ENCODE measurements around the gene CTXN1. TPM values are rescaled to one million over a fixed set of nuclear protein-coding genes. Genes with fewer than 3 reads are reported as not detected.
A peak's percentile ranks its signal among the peaks of the same experiment; 100 is the strongest.

CTXN1 gene
- total RNA-seq, 2 experiments from 2014 or later = 0.43 TPM; not detected in 1

DNA sequence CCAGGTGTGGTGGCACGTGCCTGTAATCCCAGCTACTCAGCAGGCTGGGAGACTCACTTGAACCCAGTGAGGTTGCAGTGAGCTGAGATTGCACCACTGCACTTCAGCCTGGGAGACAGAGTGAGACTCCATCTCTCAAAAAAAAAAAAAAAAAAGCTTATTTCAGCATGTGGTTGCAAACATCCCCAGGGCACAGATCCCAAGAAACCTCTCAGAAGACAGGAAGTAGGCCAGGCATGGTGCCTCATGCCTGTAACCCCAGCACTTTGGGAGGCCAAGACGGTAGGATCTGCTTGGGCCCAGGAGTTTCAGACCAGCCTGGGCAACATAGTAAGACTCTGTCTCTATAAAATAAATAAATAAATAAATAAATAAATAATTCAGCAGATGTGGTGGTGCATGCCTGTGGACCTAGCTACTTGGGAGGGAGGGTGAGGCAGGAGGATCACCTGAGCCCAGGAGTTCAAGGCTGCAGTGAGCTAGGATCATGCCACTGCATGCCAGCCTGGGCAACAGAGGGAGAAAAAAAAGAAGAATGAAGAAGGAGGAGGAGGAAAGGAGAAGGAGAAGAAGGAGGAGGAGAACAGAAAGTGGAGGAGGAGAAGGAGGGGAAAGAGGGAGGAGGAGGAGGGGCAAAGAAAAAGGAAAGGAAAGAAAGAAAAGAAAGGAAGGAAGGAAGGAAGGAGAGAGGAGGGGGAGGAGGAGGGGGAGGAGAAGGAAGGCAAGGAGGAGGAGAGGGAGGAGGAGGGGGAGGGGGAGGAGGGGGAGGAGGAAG is 42.0 kb downstream of the CTXN1 start:
- Mint-ChIP-seq H3K4me3 (no peak overlapping the region), H3K27me3 (ENCODE audit: low read depth) (peaks cover 6% of the 10 kb centered on the region), H3K27ac (no peak overlapping the region), H3K36me3 (ENCODE audit: low read depth) (no peaks in the 10 kb centered on the region), H3K9me3 (no peaks in the 10 kb centered on the region), H3K4me1 (ENCODE audit: low read depth) (no peaks in the 10 kb centered on the region)
- CTCF ChIA-PET = interaction anchor here (0.5 kb wide), 1 partner anchor 13 kb away, joined by 3 read pairs; no protein-coding TSS in a partner anchor
- intact Hi-C loops (cut with micrococcal nuclease) = no loop called here
- DNase-seq = no peak

- H3K4me3 Mint-ChIP-seq = no peak overlapping the region
- H3K27ac Mint-ChIP-seq = no peak overlapping the region
- no peaks in the 10 kb centered on the region for H3K4me1 Mint-ChIP-seq (ENCODE audit: low read depth)
- CTCF ChIA-PET = interaction anchor here (0.5 to 0.6 kb wide), 2 partner anchors 13 to 17 kb away, joined by 3 to 7 read pairs; no protein-coding TSS in a partner anchor
- no peak for DNase-seq
- no peaks in the 10 kb centered on the region for H3K36me3 Mint-ChIP-seq (ENCODE audit: low read depth)
- peaks cover 2% of the 10 kb centered on the region for H3K27me3 Mint-ChIP-seq (ENCODE audit: low read depth)
- intact Hi-C loops (cut with micrococcal nuclease) = no loop called here
- H3K9me3 Mint-ChIP-seq = no peaks in the 10 kb centered on the region
Measured at GRCh38 chr19:7883105-7883504, 42.8 kb downstream of the CTXN1 start.

- Mint-ChIP-seq H3K36me3 (ENCODE audit: low read depth) (no peaks in the 10 kb centered on the region), H3K4me3 (no peak overlapping the region), H3K27me3 (ENCODE audit: low read depth) (no peaks in the 10 kb centered on the region), H3K9me3 (no peaks in the 10 kb centered on the region), H3K27ac (no peak overlapping the region), H3K4me1 (ENCODE audit: low read depth) (no peaks in the 10 kb centered on the region)
- intact Hi-C loops (cut with micrococcal nuclease) = no loop called here
- DNase-seq = no peak
- CTCF ChIA-PET = no interaction called here
Measured at GRCh38 chr19:7881910-7882309, 44.0 kb downstream of the CTXN1 start.

DNA sequence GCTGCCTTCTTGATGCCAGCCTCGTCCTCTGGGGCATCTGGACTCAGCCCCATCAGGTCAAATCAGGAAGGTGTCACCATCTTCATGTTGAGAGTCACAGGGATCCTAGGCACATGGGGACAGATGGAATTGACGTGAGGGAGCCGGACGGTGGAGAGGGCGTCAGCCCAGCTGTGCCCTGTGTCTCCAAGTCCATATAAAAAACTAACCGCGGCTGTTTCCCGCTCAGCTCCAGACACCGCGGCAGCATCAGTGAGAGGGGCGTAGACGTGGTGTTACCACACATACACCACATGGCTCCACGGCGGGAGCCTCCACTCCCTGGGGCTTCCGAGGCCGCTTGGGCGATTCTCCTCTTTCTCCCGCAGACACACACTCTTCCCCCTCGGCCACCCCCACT is 46.1 kb downstream of the CTXN1 start:
- DNase-seq = no peak
- no peaks in the 10 kb centered on the region for H3K9me3 Mint-ChIP-seq
- no peak overlapping the region for H3K27ac Mint-ChIP-seq
- no peaks in the 10 kb centered on the region for H3K4me1 Mint-ChIP-seq (ENCODE audit: low read depth)
- no peaks in the 10 kb centered on the region for H3K36me3 Mint-ChIP-seq (ENCODE audit: low read depth)
- intact Hi-C loops (cut with micrococcal nuclease) = no loop called here
- H3K4me3 Mint-ChIP-seq = no peak overlapping the region
- CTCF ChIA-PET = interaction anchor here (1.0 kb wide), 1 partner anchor 10 kb away, joined by 3 read pairs; no protein-coding TSS in a partner anchor
- H3K27me3 Mint-ChIP-seq (ENCODE audit: low read depth) = peaks cover 3% of the 10 kb centered on the region

DNA sequence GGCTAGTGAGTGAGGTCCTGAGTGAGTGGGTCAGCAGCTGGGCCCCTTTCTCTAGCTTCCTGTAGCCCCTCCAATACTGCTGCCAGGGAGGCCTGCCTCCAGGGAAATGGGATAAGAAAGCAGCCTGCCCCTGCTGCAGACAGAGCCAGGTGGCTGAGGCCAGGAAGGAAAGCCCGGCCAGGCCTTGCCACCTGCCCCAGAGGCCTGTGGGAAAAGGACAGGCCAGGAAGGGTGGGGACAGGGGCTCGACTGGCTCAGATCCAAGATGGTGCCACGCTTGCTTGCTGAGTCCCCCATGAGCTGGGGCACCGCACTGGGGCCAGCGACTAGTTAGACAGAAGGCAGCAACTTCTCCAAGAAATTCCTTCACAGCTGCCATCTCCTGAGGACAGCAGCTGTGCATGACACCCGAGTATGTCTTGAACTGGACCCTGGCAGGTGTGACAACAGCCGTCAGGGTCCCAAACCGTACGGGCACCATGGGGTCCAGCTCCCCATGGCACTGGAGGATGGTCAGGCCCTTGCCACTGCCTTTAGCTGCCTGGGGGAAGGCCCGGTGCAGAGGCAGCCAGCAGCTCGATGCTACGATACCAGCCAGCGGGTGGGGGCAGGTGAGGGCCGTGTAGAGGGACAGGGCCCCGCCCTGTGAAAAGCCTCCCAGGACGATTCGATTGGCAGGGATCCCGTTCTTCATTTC is 46.7 kb downstream of the CTXN1 start:
- DNase-seq = no peak
- CTCF ChIA-PET = interaction anchor here (1.0 kb wide), 1 partner anchor 10 kb away, joined by 3 read pairs; no protein-coding TSS in a partner anchor
- Mint-ChIP-seq H3K27ac (no peak overlapping the region), H3K27me3 (ENCODE audit: low read depth) (peaks cover 7% of the 10 kb centered on the region), H3K4me1 (ENCODE audit: low read depth) (peaks cover 2% of the 10 kb centered on the region), H3K9me3 (no peaks in the 10 kb centered on the region), H3K4me3 (no peak overlapping the region), H3K36me3 (ENCODE audit: low read depth) (no peaks in the 10 kb centered on the region)
- intact Hi-C loops (cut with micrococcal nuclease) = no loop called here

DNA sequence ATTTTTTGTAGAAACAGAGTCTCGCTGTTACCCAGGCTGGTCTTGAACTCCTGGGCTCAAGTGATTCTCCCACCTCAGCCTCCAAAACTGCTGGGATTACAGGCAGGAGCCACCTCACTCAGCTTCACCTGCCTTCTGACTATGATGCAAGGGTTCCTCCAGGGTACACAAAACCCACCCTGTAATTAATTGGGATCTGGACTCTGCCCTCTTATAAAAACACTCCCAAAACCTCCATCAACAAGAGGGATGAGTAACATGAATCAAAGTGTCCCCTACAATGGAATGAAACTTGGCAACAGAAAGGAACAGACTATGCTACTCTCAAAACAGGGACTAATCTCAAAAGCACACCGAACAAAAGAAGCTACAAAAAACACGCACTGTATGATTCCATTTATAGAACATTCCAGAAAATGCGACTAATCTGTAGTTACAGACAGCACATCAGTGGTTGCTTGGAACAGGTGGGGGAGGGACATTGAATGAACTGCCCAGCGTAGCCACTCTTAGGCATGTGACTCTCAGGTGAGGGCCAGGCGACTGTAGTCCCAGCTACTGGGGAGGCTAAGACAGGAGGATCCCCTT is 48.6 kb downstream of the CTXN1 start:
- CTCF ChIA-PET = interaction anchor here (0.8 kb wide), 1 partner anchor 8 kb away, joined by 4 read pairs; no protein-coding TSS in a partner anchor
- DNase-seq = no peak
- peaks cover 9% of the 10 kb centered on the region for H3K4me1 Mint-ChIP-seq (ENCODE audit: low read depth)
- H3K36me3 Mint-ChIP-seq (ENCODE audit: low read depth) = no peaks in the 10 kb centered on the region
- no peak overlapping the region for H3K27ac Mint-ChIP-seq
- H3K27me3 Mint-ChIP-seq (ENCODE audit: low read depth) = peaks cover 15% of the 10 kb centered on the region
- intact Hi-C loops (cut with micrococcal nuclease) = no loop called here
- no peaks in the 10 kb centered on the region for H3K9me3 Mint-ChIP-seq
- no peak overlapping the region for H3K4me3 Mint-ChIP-seq

DNA sequence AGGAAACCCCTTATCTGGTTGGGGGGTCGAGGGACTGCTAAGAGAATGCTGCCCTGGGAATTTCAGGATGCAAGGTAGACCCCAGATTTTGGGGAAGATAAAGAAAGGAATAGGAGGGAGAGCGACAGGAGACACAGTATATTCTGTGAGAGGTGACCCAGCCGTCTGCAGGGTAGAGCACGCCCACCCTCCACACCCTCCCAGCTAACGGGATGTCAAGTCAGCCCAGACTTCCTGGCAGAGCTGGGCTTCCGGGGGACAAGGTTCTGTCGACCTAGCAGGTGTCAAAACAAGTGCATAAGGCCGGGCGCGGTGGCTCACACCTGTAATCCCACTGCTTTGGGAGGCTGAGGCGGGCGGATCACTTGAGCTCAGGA is 51.0 kb downstream of the CTXN1 start:
- Mint-ChIP-seq H3K36me3 (ENCODE audit: low read depth) (no peaks in the 10 kb centered on the region), H3K4me3 (peak overlapping the region; percentile 41), H3K27me3 (ENCODE audit: low read depth) (peaks cover 27% of the 10 kb centered on the region), H3K27ac (no peak overlapping the region), H3K4me1 (ENCODE audit: low read depth) (peaks cover 28% of the 10 kb centered on the region), H3K9me3 (no peaks in the 10 kb centered on the region)
- CTCF ChIA-PET = no interaction called here
- DNase-seq = no peak
- intact Hi-C loops (cut with micrococcal nuclease) = no loop called here

Other genes with a start within 250 kb of the CTXN1 start
- not detected for gene MCEMP1, start 249.0 kb downstream of the CTXN1 start, total RNA-seq
- 10 to 100 TPM; 74.7 to 82.4 TPM for gene TRAPPC5, start 245.3 kb downstream of the CTXN1 start, total RNA-seq
- gene FCER2, start 224.0 kb downstream of the CTXN1 start, total RNA-seq = under 1 TPM; 0.86 to 0.89 TPM
- gene CLEC4G, start 194.0 kb downstream of the CTXN1 start, total RNA-seq = not detected
- gene CD209, start 178.6 kb downstream of the CTXN1 start, total RNA-seq = not detected
- gene CLEC4M, start 162.9 kb downstream of the CTXN1 start, total RNA-seq = not detected
- 1 to 10 TPM; 5.2 TPM for gene EVI5L, start 95.9 kb downstream of the CTXN1 start, total RNA-seq
- gene PRR36, start 51.7 kb downstream of the CTXN1 start, total RNA-seq = under 1 TPM; 0.07 to 0.12 TPM
- gene LRRC8E, start 37.6 kb downstream of the CTXN1 start, total RNA-seq = not detected
- 10 to 100 TPM; 39.1 to 39.8 TPM for gene MAP2K7, start 22.3 kb downstream of the CTXN1 start, total RNA-seq
- gene TGFBR3L, start 11.3 kb downstream of the CTXN1 start, total RNA-seq = 1 to 10 TPM; 1.7 to 3.7 TPM
- 10 to 100 TPM; 10.9 to 12.4 TPM for gene SNAPC2, start 5.8 kb downstream of the CTXN1 start, total RNA-seq
- gene TIMM44, start 17.5 kb upstream of the CTXN1 start, total RNA-seq = 10 to 100 TPM; 88.8 to 88.9 TPM
- gene ELAVL1, start 79.5 kb upstream of the CTXN1 start, total RNA-seq = 100 to 1,000 TPM; 135 to 140 TPM
- gene CCL25, start 126.6 kb upstream of the CTXN1 start, total RNA-seq = not detected
- not detected for gene FBN3, start 223.5 kb upstream of the CTXN1 start, total RNA-seq

All from activated naive CD4-positive, alpha-beta T cell treated with anti-CD3 and anti-CD28 coated beads for 36 hours (primary cell).